ENCODE results near the gene CDH4.
"Not testable (repeated sequence)": the region's sequence is repeated elsewhere in the genome, so short reads cannot be mapped to it uniquely, and the experiment has no call there.

Gene CDH4

GRCh38 chr20:61445138-61445537 lies 193.1 kb downstream of the CDH4 start:
- DNase-seq: no peak

GRCh38 chr20:61445741-61446140 lies 193.7 kb downstream of the CDH4 start:
- DNase-seq: no peak

GRCh38 chr20:61447952-61448351 lies 195.9 kb downstream of the CDH4 start:
- no peak for DNase-seq

- DNase-seq: no peak
These were observed 196.3 kb downstream of the CDH4 start for GRCh38 chr20:61448386-61448785.

- DNase-seq: no peak
These were observed 197.1 kb downstream of the CDH4 start for GRCh38 chr20:61449057-61449609.

- no peak for DNase-seq
These were observed 197.9 kb downstream of the CDH4 start for GRCh38 chr20:61449916-61450315.

- DNase-seq: no peak
These were observed 198.5 kb downstream of the CDH4 start for GRCh38 chr20:61450549-61450948.

- DNase-seq: no peak
These were observed 198.9 kb downstream of the CDH4 start for GRCh38 chr20:61451009-61451408.

- DNase-seq: no peak
These were observed 199.9 kb downstream of the CDH4 start for GRCh38 chr20:61451953-61452352.

- DNase-seq: no peak
These were observed 201.2 kb downstream of the CDH4 start for GRCh38 chr20:61453219-61453618.

GRCh38 chr20:61453623-61454022 lies 201.6 kb downstream of the CDH4 start:
- not testable (repeated sequence) for DNase-seq

- DNase-seq: no peak
These were observed 202.0 kb downstream of the CDH4 start for GRCh38 chr20:61454053-61454452.

GRCh38 chr20:61455508-61456215 lies 203.6 kb downstream of the CDH4 start:
- DNase-seq: no peak

GRCh38 chr20:61457725-61458124 lies 205.7 kb downstream of the CDH4 start:
- no peak for DNase-seq

GRCh38 chr20:61458146-61458746 lies 206.2 kb downstream of the CDH4 start:
- DNase-seq: no peak

- DNase-seq: no peak
These were observed 207.2 kb downstream of the CDH4 start for GRCh38 chr20:61459266-61459665.

- DNase-seq: no peak
These were observed 207.6 kb downstream of the CDH4 start for GRCh38 chr20:61459705-61460104.

GRCh38 chr20:61460261-61461052 lies 208.4 kb downstream of the CDH4 start:
- no peak for DNase-seq

GRCh38 chr20:61461461-61461860 lies 209.4 kb downstream of the CDH4 start:
- DNase-seq: no peak

GRCh38 chr20:61464307-61465303 lies 212.5 kb downstream of the CDH4 start:
- DNase-seq: no peak

GRCh38 chr20:61475729-61476128 lies 223.7 kb downstream of the CDH4 start:
- DNase-seq: no peak

- no peak for DNase-seq
These were observed 224.9 kb downstream of the CDH4 start for GRCh38 chr20:61476956-61477355.
